ENCODE measurements around the gene PWWP2B.

- TF ChIP-seq POLR2A (IDR thresholded peaks at IDR 0.05): no peak
- no peak for TF ChIP-seq CTCF (IDR thresholded peaks at IDR 0.05)
Measured at GRCh38 chr10:132392811-132393694, 3.9 kb upstream of the PWWP2B start.

Measured in heart left ventricle (tissue), 13 donors.